ENCODE data around the gene DUSP1.

GRCh38 chr5:172805018-172805683 lies 34.2 kb upstream of the DUSP1 start:
- no peak for TF ChIP-seq POLR2AphosphoS5 (IDR thresholded peaks at IDR 0.05; ENCODE audit: insufficient read depth in 1 of 2, low read depth in 1 of 2)
- no peak for TF ChIP-seq POLR2A (IDR thresholded peaks at IDR 0.05)

Data from vagina (tissue), 2 donors.